Chondrocyte (in vitro differentiated cells): Measurements from ENCODE around the gene HTR1B. TPM values are rescaled to one million over a fixed set of nuclear protein-coding genes. Genes with fewer than 3 reads are reported as not detected.

ENCODE experiments used
- DNase-seq: peaks from one replicate; pipeline ENCODE4 v3.0.0; 2021; ENCODE audit warnings: mixed read lengths, low spot score
- H3K27ac Mint-ChIP-seq: one replicate; pipeline ENCODE4 v1.8.0; 2021; ENCODE audit warnings: mild to moderate bottlenecking, moderate library complexity, mixed read lengths; ENCODE audit not compliant: unreplicated experiment
- H3K27me3 Mint-ChIP-seq: 2 replicates; pipeline ENCODE4 v1.8.0; 2021; ENCODE audit warnings: low read depth, mixed read lengths
- H3K36me3 Mint-ChIP-seq: 2 replicates; pipeline ENCODE4 v1.8.0; 2021; ENCODE audit warnings: low read depth, mixed read lengths
- H3K4me1 Mint-ChIP-seq: 2 replicates; pipeline ENCODE4 v1.8.0; 2021; ENCODE audit warnings: low read depth, mild to moderate bottlenecking, mixed read lengths
- H3K4me3 Mint-ChIP-seq: one replicate; pipeline ENCODE4 v1.8.0; 2021; ENCODE audit warnings: mild to moderate bottlenecking, moderate library complexity, mixed read lengths; ENCODE audit not compliant: unreplicated experiment
- H3K9me3 Mint-ChIP-seq: 2 replicates; pipeline ENCODE4 v1.8.0; 2021; ENCODE audit warnings: low read depth, mixed read lengths
- CTCF ChIP-seq: fragments of 200-600 bp; sonication (generic); IDR thresholded peaks from 2 replicates; pipeline ENCODE4 v1.5.0; 2021; ENCODE audit warnings: antibody characterized with exemption, mild to moderate bottlenecking, moderate library complexity
- total RNA-seq: library from RNA; stranded (reverse); gene quantifications from 3 replicates; pipeline ENCODE4 v1.2.1, GENCODE V29; 2021

Gene HTR1B
- total RNA-seq, 1 donor from 2014 or later: 0.57 TPM

- no peak for DNase-seq
- no peak overlapping the region for H3K27ac Mint-ChIP-seq
- no peak overlapping the region for H3K4me3 Mint-ChIP-seq
- no peaks in the 10 kb centered on the region for H3K9me3 Mint-ChIP-seq
- H3K27me3 Mint-ChIP-seq: peaks cover 9% of the 10 kb centered on the region
- H3K4me1 Mint-ChIP-seq: no peaks in the 10 kb centered on the region
- TF ChIP-seq CTCF: no peak
- no peaks in the 10 kb centered on the region for H3K36me3 Mint-ChIP-seq
These were observed 24.6 kb upstream of the HTR1B start for GRCh38 chr6:77487808-77488425.

GRCh38 chr6:77482981-77483380, 19.7 kb upstream of the HTR1B start:
- DNase-seq: no peak
- H3K36me3 Mint-ChIP-seq: no peaks in the 10 kb centered on the region
- no peaks in the 10 kb centered on the region for H3K4me1 Mint-ChIP-seq
- H3K27ac Mint-ChIP-seq: no peak overlapping the region
- H3K4me3 Mint-ChIP-seq: no peak overlapping the region
- TF ChIP-seq CTCF: no peak
- H3K9me3 Mint-ChIP-seq: no peaks in the 10 kb centered on the region
- peaks cover 22% of the 10 kb centered on the region for H3K27me3 Mint-ChIP-seq

- Mint-ChIP-seq H3K9me3 (no peaks in the 10 kb centered on the region), H3K27me3 (peaks cover 12% of the 10 kb centered on the region), H3K4me1 (no peaks in the 10 kb centered on the region), H3K27ac (no peak overlapping the region), H3K4me3 (no peak overlapping the region), H3K36me3 (no peaks in the 10 kb centered on the region)
- DNase-seq: no peak
- no peak for TF ChIP-seq CTCF
These were observed 11.7 kb upstream of the HTR1B start for GRCh38 chr6:77474973-77475372.

GRCh38 chr6:77474286-77474956, 11.1 kb upstream of the HTR1B start:
- no peak for DNase-seq
- H3K27ac Mint-ChIP-seq: no peak overlapping the region
- peaks cover 11% of the 10 kb centered on the region for H3K27me3 Mint-ChIP-seq
- H3K4me3 Mint-ChIP-seq: no peak overlapping the region
- no peaks in the 10 kb centered on the region for H3K4me1 Mint-ChIP-seq
- no peaks in the 10 kb centered on the region for H3K9me3 Mint-ChIP-seq
- TF ChIP-seq CTCF: no peak
- no peaks in the 10 kb centered on the region for H3K36me3 Mint-ChIP-seq

- DNase-seq: no peak
- no peaks in the 10 kb centered on the region for H3K36me3 Mint-ChIP-seq
- no peak overlapping the region for H3K4me3 Mint-ChIP-seq
- peaks cover 9% of the 10 kb centered on the region for H3K4me1 Mint-ChIP-seq
- no peaks in the 10 kb centered on the region for H3K27me3 Mint-ChIP-seq
- no peak overlapping the region for H3K27ac Mint-ChIP-seq
- H3K9me3 Mint-ChIP-seq: no peaks in the 10 kb centered on the region
- no peak for TF ChIP-seq CTCF
These were observed 7.7 kb upstream of the HTR1B start for GRCh38 chr6:77470983-77471382.
